ENCODE data around the gene NKX6-1.
A peak's percentile ranks its signal among the peaks of the same experiment; 100 is the strongest.

Gene NKX6-1

GRCh38 chr4:84497504-84498202, 1.4 kb downstream of the NKX6-1 start:
- DNase-seq = no peak

- no peak for DNase-seq
These were observed 2.2 kb downstream of the NKX6-1 start for GRCh38 chr4:84496706-84497503.

GRCh38 chr4:84496331-84496705, 2.8 kb downstream of the NKX6-1 start:
- no peak for DNase-seq

GRCh38 chr4:84495794-84496261, 3.3 kb downstream of the NKX6-1 start:
- DNase-seq = no peak

GRCh38 chr4:84495118-84495793, 3.8 kb downstream of the NKX6-1 start:
- DNase-seq = no peak

- no peak for DNase-seq
These were observed 4.6 kb downstream of the NKX6-1 start for GRCh38 chr4:84494531-84494930.

- DNase-seq = no peak
These were observed 5.0 kb downstream of the NKX6-1 start for GRCh38 chr4:84494076-84494475.

- no peak for DNase-seq
These were observed 5.8 kb downstream of the NKX6-1 start for GRCh38 chr4:84493092-84493850.

- no peak for DNase-seq
These were observed 6.4 kb downstream of the NKX6-1 start for GRCh38 chr4:84492737-84493091.

GRCh38 chr4:84492290-84492689, 6.8 kb downstream of the NKX6-1 start:
- DNase-seq = no peak

GRCh38 chr4:84491481-84491880, 7.6 kb downstream of the NKX6-1 start:
- no peak for DNase-seq

- DNase-seq = no peak
These were observed 8.4 kb downstream of the NKX6-1 start for GRCh38 chr4:84490663-84491062.

- DNase-seq = no peak
These were observed 14.9 kb downstream of the NKX6-1 start for GRCh38 chr4:84484236-84484635.

- DNase-seq = no peak
These were observed 15.4 kb downstream of the NKX6-1 start for GRCh38 chr4:84483688-84484087.

- DNase-seq = no peak
These were observed 16.2 kb downstream of the NKX6-1 start for GRCh38 chr4:84482564-84483563.

- no peak for DNase-seq
These were observed 17.2 kb downstream of the NKX6-1 start for GRCh38 chr4:84481860-84482245.

- no peak for DNase-seq
These were observed 17.8 kb downstream of the NKX6-1 start for GRCh38 chr4:84481077-84481859.

GRCh38 chr4:84480082-84480481, 19.0 kb downstream of the NKX6-1 start:
- DNase-seq = no peak

GRCh38 chr4:84479663-84480062, 19.4 kb downstream of the NKX6-1 start:
- DNase-seq = no peak

GRCh38 chr4:84477738-84478137, 21.4 kb downstream of the NKX6-1 start:
- DNase-seq = no peak

GRCh38 chr4:84474107-84474506, 25.0 kb downstream of the NKX6-1 start:
- DNase-seq = peak; percentile 1
